A549 (cell line): Measurements from ENCODE around the gene SNTG2.

ENCODE experiments used
- BCL3 ChIP-seq: fragments of >200 bp; sonication (Bioruptor Twin); formaldehyde crosslinking; IDR thresholded peaks from 3 replicates; pipeline ENCODE4 v1.6.1; 2016
- CTCF ChIP-seq: fragments of >200 bp; sonication (Bioruptor Twin); formaldehyde crosslinking; IDR thresholded peaks from 3 replicates; pipeline ENCODE4 v1.5.1; 2016
- EP300 ChIP-seq, 2 experiments: fragments of >200 bp; sonication (Bioruptor Twin); formaldehyde crosslinking; IDR thresholded peaks; 2 replicates in 1 of 2; 3 replicates in 1 of 2; pipeline ENCODE4 v1.6.1; 2016 to 2017
- GATA3 ChIP-seq: IDR thresholded peaks from 2 replicates; pipeline ENCODE4 v1.6.1; 2012; ENCODE audit warnings: borderline replicate concordance
- HMGXB4 ChIP-seq: fragments of 250-450 bp; sonication (Bioruptor Pico); IDR thresholded peaks from 2 replicates; pipeline ENCODE4 v1.5.0; 2021; ENCODE audit warnings: mild to moderate bottlenecking, moderate library complexity, borderline replicate concordance
- HOXA7 ChIP-seq: fragments of 250-450 bp; sonication (Bioruptor Pico); IDR thresholded peaks from 2 replicates; pipeline ENCODE4 v1.5.0; 2020; ENCODE audit warnings: mild to moderate bottlenecking, moderate library complexity
- JUN ChIP-seq, 2 experiments: fragments of >200 bp; sonication (Bioruptor Twin); formaldehyde crosslinking; IDR thresholded peaks; 2 replicates in 1 of 2; 3 replicates in 1 of 2; pipeline ENCODE4 v1.6.1; 2016 to 2017
- MAX ChIP-seq: IDR thresholded peaks from 2 replicates; pipeline ENCODE4 v1.6.1; 2012
- MYC ChIP-seq: IDR thresholded peaks from 2 replicates; pipeline ENCODE4 v1.6.1; 2012; ENCODE audit warnings: mild to moderate bottlenecking, inconsistent platforms, low read length, improper control_type of control experiment, borderline replicate concordance
- POLR2A ChIP-seq: IDR thresholded peaks from 2 replicates; pipeline ENCODE4 v1.6.1; 2012; ENCODE audit warnings: mild to moderate bottlenecking, low read length
- REST ChIP-seq: fragments of 200-600 bp; sonication (generic); IDR thresholded peaks from 2 replicates; pipeline ENCODE4 v1.6.1; 2016; ENCODE audit warnings: antibody characterized with exemption, mild to moderate bottlenecking, moderate library complexity
- RFX5 ChIP-seq: fragments of 450-650 bp; IDR thresholded peaks from 2 replicates; pipeline ENCODE4 v1.7.1; 2014; ENCODE audit warnings: antibody characterized with exemption, mild to moderate bottlenecking, moderate library complexity
- RNF2 ChIP-seq: fragments of 200-600 bp; sonication (generic); IDR thresholded peaks from 2 replicates; pipeline ENCODE4 v1.6.1; 2016; ENCODE audit warnings: low read depth, mild to moderate bottlenecking, antibody characterized with exemption, moderate library complexity, borderline replicate concordance

- TF ChIP-seq GATA3 (no peak), POLR2A (no peak), EP300 (IDR thresholded peaks at IDR 0.05) (no peak), REST (no peak), CTCF (no peak), HOXA7 (CRISPR knock-in tag) (no peak), RNF2 (no peak), MYC (no peak), HMGXB4 (CRISPR knock-in tag) (no peak), MAX (no peak), JUN (IDR thresholded peaks at IDR 0.05) (no peak), RFX5 (no peak), BCL3 (no peak)
These were observed 327.0 kb downstream of the SNTG2 start for GRCh38 chr2:1277634-1278033.
